SK-N-SH (cell line): ENCODE results near the gene MARK3. TPM values are rescaled to one million over a fixed set of nuclear protein-coding genes. Genes with fewer than 3 reads are reported as not detected.

Experiments used
- CTCF ChIA-PET: fragments of 300-600, 350-600 bp; formaldehyde crosslinking; extraction: SDS; loops from one replicate; lab custom pipeline; 2021; lab: Yijun Ruan, JAX
- POLR2A ChIA-PET: fragments of 350-600 bp; sonication (Branson Sonifier 250); formaldehyde crosslinking; extraction: SDS; loops from one replicate; lab custom pipeline; 2020; ENCODE audit warnings: antibody characterized with exemption, inconsistent platforms; lab: Yijun Ruan, JAX
- DNase-seq: peaks from one replicate; pipeline ENCODE4 v3.0.0; 2012
- H2AFZ ChIP-seq: fragments of 200-600 bp; sonication (generic); 2 replicates; pipeline ENCODE4 v1.8.1; 2016; ENCODE audit warnings: antibody characterized with exemption, mild to moderate bottlenecking, low read depth
- H3F3A ChIP-seq: fragments of 200-600 bp; sonication (generic); replicated peaks from 2 replicates; pipeline ENCODE3; 2016; ENCODE audit warnings: antibody characterized with exemption, mild to moderate bottlenecking; ENCODE audit not compliant: insufficient read depth
- H3K27ac ChIP-seq, 2 experiments: fragments of 200-500 bp in 1 of 2; fragments of 200-600 bp in 1 of 2; sonication (Bioruptor generic) in 1 of 2; sonication (generic), shearing (Covaris generic) in 1 of 2; 2 replicates each; pipeline versions ENCODE4 v1.5.1 to v1.6.1; 2014 to 2016; ENCODE audit warnings: low read depth in 2 of 2, inconsistent platforms in 1 of 2, low read length in 1 of 2, mild to moderate bottlenecking in 1 of 2, mixed read lengths in 1 of 2
- H3K27me3 ChIP-seq: fragments of 200-600 bp; sonication (generic), shearing (Covaris generic); 2 replicates; pipeline ENCODE4 v1.6.1; 2016; ENCODE audit warnings: mixed run types; ENCODE audit not compliant: insufficient read depth
- H3K36me3 ChIP-seq, 2 experiments: fragments of 200-500 bp in 1 of 2; fragments of 200-600 bp in 1 of 2; sonication (Bioruptor generic) in 1 of 2; sonication (generic) in 1 of 2; replicated peaks in 1 of 2; 2 replicates each; pipeline versions ENCODE3 to v1.5.1; 2014 to 2016; ENCODE audit warnings: low read length in 1 of 2, mild to moderate bottlenecking in 1 of 2; ENCODE audit not compliant: insufficient read depth in 2 of 2, control insufficient read depth in 1 of 2
- H3K4me1 ChIP-seq, 2 experiments: fragments of 200-500 bp in 1 of 2; fragments of 200-600 bp in 1 of 2; sonication (Bioruptor generic) in 1 of 2; sonication (generic), shearing (Covaris generic) in 1 of 2; 2 replicates each; pipeline versions ENCODE4 v1.5.1 to v1.6.1; 2014 to 2016; ENCODE audit warnings: low read depth in 1 of 2, low read length in 1 of 2, mixed run types in 1 of 2; ENCODE audit not compliant: insufficient read depth in 2 of 2, control insufficient read depth in 1 of 2
- H3K4me2 ChIP-seq: fragments of 200-600 bp; sonication (generic), shearing (Covaris generic); 2 replicates; pipeline ENCODE4 v1.6.1; 2017; ENCODE audit warnings: mixed run types
- H3K4me3 ChIP-seq, 2 experiments: fragments of 200-500 bp in 1 of 2; fragments of 200-600 bp in 1 of 2; sonication (Bioruptor generic) in 1 of 2; sonication (generic), shearing (Covaris generic) in 1 of 2; 2 replicates each; pipeline versions ENCODE4 v1.5.1 to v1.8.1; 2014 to 2016; ENCODE audit warnings: low read depth in 2 of 2, inconsistent platforms in 1 of 2, low read length in 1 of 2, mild to moderate bottlenecking in 1 of 2, mixed read lengths in 1 of 2, moderate library complexity in 1 of 2
- H3K79me2 ChIP-seq: fragments of 200-600 bp; sonication (generic); 2 replicates; pipeline ENCODE4 v1.8.1; 2017; ENCODE audit warnings: mild to moderate bottlenecking; ENCODE audit not compliant: insufficient read depth
- H3K9ac ChIP-seq: fragments of 200-600 bp; sonication (generic); 2 replicates; pipeline ENCODE4 v1.6.1; 2017; ENCODE audit warnings: mixed run types
- H3K9me2 ChIP-seq: fragments of 200-600 bp; sonication (generic); 2 replicates; pipeline ENCODE4 v1.6.1; 2017; ENCODE audit warnings: mixed run types
- H3K9me3 ChIP-seq: fragments of 200-600 bp; sonication (generic); 2 replicates; pipeline ENCODE4 v1.6.1; 2017; ENCODE audit warnings: mixed run types, mild to moderate bottlenecking, moderate library complexity
- H4K20me1 ChIP-seq: fragments of 200-600 bp; sonication (generic); 2 replicates; pipeline ENCODE4 v1.6.1; 2017; ENCODE audit warnings: mild to moderate bottlenecking, mixed run types; ENCODE audit not compliant: insufficient read depth
- ELF1 ChIP-seq: IDR thresholded peaks from 2 replicates; pipeline ENCODE4 v1.4.0; 2012
- EP300 ChIP-seq, 2 experiments: IDR thresholded peaks; 2 replicates each; pipeline versions ENCODE4 v1.4.0 to v1.6.1; 2012; ENCODE audit warnings: borderline replicate concordance in 1 of 2, low read depth in 1 of 2, low read length in 1 of 2
- FOSL2 ChIP-seq: IDR thresholded peaks from 2 replicates; pipeline ENCODE4 v1.4.0; 2012; ENCODE audit warnings: low read depth, mild to moderate bottlenecking, moderate library complexity, borderline replicate concordance
- FOXJ3 ChIP-seq: sonication (generic); formaldehyde crosslinking; IDR thresholded peaks from 2 replicates; pipeline ENCODE4 v1.5.1; 2020; ENCODE audit warnings: mild to moderate bottlenecking, missing genetic modification reagents
- FOXM1 ChIP-seq: IDR thresholded peaks from 2 replicates; pipeline ENCODE4 v1.4.0; 2012; ENCODE audit warnings: low read depth, mild to moderate bottlenecking
- GABPA ChIP-seq: IDR thresholded peaks from 2 replicates; pipeline ENCODE4 v1.4.0; 2012; ENCODE audit warnings: low read depth, mild to moderate bottlenecking
- GATA2 ChIP-seq: sonication (generic); formaldehyde crosslinking; IDR thresholded peaks from 2 replicates; pipeline ENCODE4 v1.5.0; 2020; ENCODE audit warnings: mild to moderate bottlenecking, missing genetic modification reagents
- MEF2A ChIP-seq: IDR thresholded peaks from 2 replicates; pipeline ENCODE4 v1.4.0; 2012; ENCODE audit warnings: low read depth, borderline replicate concordance
- MXI1 ChIP-seq: IDR thresholded peaks from 2 replicates; pipeline ENCODE4 v1.6.1; 2012; ENCODE audit warnings: mild to moderate bottlenecking, low read depth, low read length, improper control_type of control experiment
- NFIC ChIP-seq: IDR thresholded peaks from 2 replicates; pipeline ENCODE4 v1.4.0; 2012; ENCODE audit warnings: borderline replicate concordance
- NRF1 ChIP-seq: IDR thresholded peaks from 2 replicates; pipeline ENCODE4 v1.6.1; 2012; ENCODE audit warnings: low read depth, mild to moderate bottlenecking, low read length
- RAD21 ChIP-seq: IDR thresholded peaks from 2 replicates; pipeline ENCODE4 v1.6.1; 2012; ENCODE audit warnings: mild to moderate bottlenecking, low read length
- RCOR1 ChIP-seq: fragments of 150-350 bp; IDR thresholded peaks from 2 replicates; pipeline ENCODE4 v1.6.1; 2017; ENCODE audit warnings: antibody characterized with exemption, low read length
- RXRA ChIP-seq: IDR thresholded peaks from 2 replicates; pipeline ENCODE4 v1.4.0; 2012; ENCODE audit warnings: low read depth, mild to moderate bottlenecking, borderline replicate concordance
- SIN3A ChIP-seq: IDR thresholded peaks from 2 replicates; pipeline ENCODE4 v1.6.1; 2012; ENCODE audit warnings: low read depth, mild to moderate bottlenecking, low read length, moderate library complexity, borderline replicate concordance
- TCF12 ChIP-seq: IDR thresholded peaks from 2 replicates; pipeline ENCODE4 v1.4.0; 2012
- TEAD4 ChIP-seq: IDR thresholded peaks from 2 replicates; pipeline ENCODE4 v1.4.0; 2012; ENCODE audit warnings: mild to moderate bottlenecking, borderline replicate concordance; ENCODE audit not compliant: insufficient read depth
- WGBS: methylation state at CpG from one replicate; pipeline ENCODE4 v1.1.6; 2017; ENCODE audit warnings: low lambda C conversion rate; 5-methylcytosine and 5-hydroxymethylcytosine counted together
- polyA plus RNA-seq, 3 experiments: library from polyadenylated mRNA; depleted of rRNA; stranded (reverse); fragments of >200 nt; gene quantifications; 2 replicates each; pipeline ENCODE4 v1.2.3, GENCODE V29; 2012
- TF ChIP-seq, protein P1 (sequence below): fragments of 150-350 bp; IDR thresholded peaks from 2 replicates; pipeline ENCODE4 v1.6.1; 2017; ENCODE audit warnings: antibody characterized with exemption, low read length, low read depth, borderline replicate concordance
- TF ChIP-seq, protein P2 (sequence below): IDR thresholded peaks from 2 replicates; pipeline ENCODE4 v1.4.0; 2012; ENCODE audit warnings: low read depth

MARK3 gene
- polyA plus RNA-seq, 1 of the 3 experiments (the other 2 are of a cell fraction) = 73.4 TPM

DNA sequence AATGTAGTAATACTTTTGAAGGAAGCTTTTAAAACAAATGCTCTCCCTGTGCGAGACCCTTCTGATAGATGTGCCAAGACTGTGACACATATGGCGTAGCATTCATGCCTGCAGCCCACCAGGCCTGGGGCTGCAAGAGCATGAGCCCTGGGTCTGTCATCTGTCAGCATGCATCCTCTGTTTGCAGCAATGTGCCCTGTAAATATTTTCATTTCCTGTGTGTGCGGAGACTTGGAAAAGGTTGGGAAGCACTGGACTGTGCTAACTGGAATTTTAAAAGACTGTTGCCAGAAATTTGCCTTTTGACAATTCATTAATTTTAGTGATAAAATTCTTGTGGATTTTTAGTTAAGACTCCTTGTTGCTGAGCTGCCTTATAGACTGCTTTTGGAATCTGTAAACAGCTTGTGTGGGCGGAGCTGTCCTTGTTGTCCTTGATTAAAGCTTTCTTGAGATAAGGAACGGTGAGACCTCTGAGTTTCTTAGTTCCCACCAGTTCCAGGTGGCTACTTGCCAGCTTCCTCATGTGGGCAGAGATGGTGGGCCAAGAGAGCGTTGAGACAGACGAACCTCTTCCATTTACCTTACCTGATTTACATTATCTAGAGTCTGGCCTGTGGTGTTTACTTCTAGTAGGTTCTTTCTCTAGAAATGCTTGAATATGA lies 23.4 kb downstream of the MARK3 start:
- no peaks in the 10 kb centered on the region for H3K9me3 ChIP-seq
- TF ChIP-seq GATA2 (CRISPR knock-in tag) (no peak), FOXM1 (no peak), GABPA (no peak), ELF1 (no peak)
- TF ChIP-seq, all 33 proteins: peak for 0
- peaks cover 99% of the 10 kb centered on the region for H3K79me2 ChIP-seq
- H3K4me2 ChIP-seq = no peak overlapping the region
- no peak overlapping the region for H3K9ac ChIP-seq
- ChIA-PET POLR2A (interaction anchor here (0.7 kb wide), 1 partner anchor 176 kb away, joined by 7 read pairs; no protein-coding TSS in a partner anchor), CTCF (interaction anchor here (0.7 to 3.0 kb wide), 4 partner anchors 15 to 87 kb away, joined by 3 to 14 read pairs (median 3); no protein-coding TSS in a partner anchor)
- no peak for DNase-seq
- H2AFZ ChIP-seq = no peak overlapping the region
- H3K27me3 ChIP-seq = no peaks in the 10 kb centered on the region
- peaks cover 36% of the 10 kb centered on the region for H4K20me1 ChIP-seq
- 95% methylated on average over 7 of the region's 7 CpGs for WGBS
- peaks cover 16 to 26% of the 10 kb centered on the region in 2 experiments for H3K36me3 ChIP-seq
- peaks cover 4 to 9% of the 10 kb centered on the region in 2 experiments; a peak in 3 of 4 replicates for H3K4me1 ChIP-seq
- no peak overlapping the region for H3K27ac ChIP-seq
- H3K9me2 ChIP-seq = no peaks in the 10 kb centered on the region
- H3F3A ChIP-seq = peaks cover 10% of the 10 kb centered on the region
- H3K4me3 ChIP-seq = no peak overlapping the region

DNA sequence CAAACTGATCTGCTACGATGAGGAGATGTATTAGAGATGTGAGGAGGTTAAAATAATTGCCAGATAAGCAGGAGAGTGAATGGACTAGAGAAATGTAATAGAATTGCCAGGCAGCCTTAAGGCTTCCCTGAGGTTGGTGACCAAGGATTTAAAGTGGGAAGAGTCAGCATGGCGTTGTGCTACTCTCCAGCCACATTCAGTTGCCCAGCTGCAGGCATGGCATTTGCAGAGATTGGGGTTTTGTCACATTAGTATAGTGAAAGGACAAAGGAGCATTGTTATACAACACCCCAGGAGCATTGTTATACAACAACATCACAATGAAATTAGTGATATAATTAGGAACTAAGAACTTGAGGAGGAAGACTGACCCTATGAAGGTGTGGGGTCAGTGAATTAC lies 31.7 kb downstream of the MARK3 start:
- H2AFZ ChIP-seq = no peak overlapping the region
- TF ChIP-seq NRF1 (no peak), TEAD4 (no peak), RXRA (no peak), RAD21 (no peak), FOXJ3 (CRISPR knock-in tag) (no peak), TCF12 (no peak), FOXM1 (no peak), RCOR1 (no peak), NFIC (no peak), EP300 (IDR thresholded peaks at IDR 0.05; ENCODE audit: borderline replicate concordance in 1 of 2, low read depth in 1 of 2, low read length in 1 of 2) (no peak), FOSL2 (no peak), GABPA (no peak), SIN3A (no peak), MEF2A (no peak), MXI1 (no peak)
- TF ChIP-seq, protein P1, sequence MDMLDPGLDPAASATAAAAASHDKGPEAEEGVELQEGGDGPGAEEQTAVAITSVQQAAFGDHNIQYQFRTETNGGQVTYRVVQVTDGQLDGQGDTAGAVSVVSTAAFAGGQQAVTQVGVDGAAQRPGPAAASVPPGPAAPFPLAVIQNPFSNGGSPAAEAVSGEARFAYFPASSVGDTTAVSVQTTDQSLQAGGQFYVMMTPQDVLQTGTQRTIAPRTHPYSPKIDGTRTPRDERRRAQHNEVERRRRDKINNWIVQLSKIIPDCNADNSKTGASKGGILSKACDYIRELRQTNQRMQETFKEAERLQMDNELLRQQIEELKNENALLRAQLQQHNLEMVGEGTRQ = no peak
- TF ChIP-seq, protein P2, sequence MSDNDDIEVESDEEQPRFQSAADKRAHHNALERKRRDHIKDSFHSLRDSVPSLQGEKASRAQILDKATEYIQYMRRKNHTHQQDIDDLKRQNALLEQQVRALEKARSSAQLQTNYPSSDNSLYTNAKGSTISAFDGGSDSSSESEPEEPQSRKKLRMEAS = no peak
- ChIA-PET POLR2A (no interaction called here), CTCF (interaction anchor here (1.7 to 1.8 kb wide), 2 partner anchors 13 to 23 kb away, joined by 3 to 13 read pairs; no protein-coding TSS in a partner anchor)
- peaks cover 97% of the 10 kb centered on the region for H3K79me2 ChIP-seq
- no peaks in the 10 kb centered on the region for H3K9me3 ChIP-seq
- H4K20me1 ChIP-seq = peaks cover 21% of the 10 kb centered on the region
- WGBS = 98% methylated on average over 2 of the region's 2 CpGs
- H3K4me2 ChIP-seq = peak overlapping the region; percentile 20
- H3K9ac ChIP-seq = no peak overlapping the region
- no peaks in the 10 kb centered on the region for H3K27me3 ChIP-seq
- DNase-seq = no peak
- H3K9me2 ChIP-seq = no peaks in the 10 kb centered on the region
- no peak overlapping the region for H3K4me3 ChIP-seq
- peaks cover 2 to 29% of the 10 kb centered on the region in 2 experiments; a peak in 3 of 4 replicates for H3K4me1 ChIP-seq
- peaks cover 13 to 21% of the 10 kb centered on the region in 2 experiments for H3K36me3 ChIP-seq
- H3K27ac ChIP-seq = peak overlapping the region; percentile 61 to 89; a peak in 3 of 4 replicates
- H3F3A ChIP-seq = peaks cover 36% of the 10 kb centered on the region
